Lower leg skin (tissue), 4 donors: ENCODE data around the gene PPP1R1B. TPM values are rescaled to one million over a fixed set of nuclear protein-coding genes. Genes with fewer than 3 reads are reported as not detected.

Experiments used
- DNase-seq, 2 donors: peaks; one replicate each; pipeline ENCODE4 v3.0.0-alpha.2; 2019; ENCODE audit warnings: low spot score in 2 of 2
- H3K4me3 ChIP-seq: fragments of 200-600 bp; sonication (generic); 2 replicates; pipeline ENCODE4 v1.5.1; 2017; ENCODE audit warnings: mild to moderate bottlenecking, low read depth; ENCODE audit not compliant: poor library complexity, severe bottlenecking
- POLR2A ChIP-seq, 2 donors: fragments of 450-650 bp; IDR thresholded peaks; one replicate each; pipeline ENCODE4 v1.6.1; 2016 to 2017; ENCODE audit warnings: antibody characterized with exemption in 2 of 2, mild to moderate bottlenecking in 1 of 2, moderate library complexity in 1 of 2
- WGBS, 2 donors: methylation state at CpG; one replicate each; pipeline ENCODE4 v1.1.5; 2018; 5-methylcytosine and 5-hydroxymethylcytosine counted together
- intact Hi-C: fragments of 100-400 bp; cut with DNase I; formaldehyde crosslinking; loops from one replicate; pipeline ENCODE4 v1.15.0; 2023; ENCODE audit warnings: low total_unique reads
- total RNA-seq, 4 donors: library from RNA; depleted of rRNA; stranded (reverse); fragments of >200 nt; gene quantifications; one replicate each; pipeline ENCODE4 v1.1.0, GENCODE V29; 2016
- TF ChIP-seq, protein P1 (sequence below), 3 donors: fragments of 450-650 bp; IDR thresholded peaks; one replicate each; pipeline ENCODE4 v1.5.1; 2016; ENCODE audit warnings: antibody characterized with exemption in 3 of 3, mild to moderate bottlenecking in 3 of 3, moderate library complexity in 2 of 3

PPP1R1B gene
- total RNA-seq, 4 donors from 2014 or later, result 18.5 to 102 (median 51.8) TPM

DNA sequence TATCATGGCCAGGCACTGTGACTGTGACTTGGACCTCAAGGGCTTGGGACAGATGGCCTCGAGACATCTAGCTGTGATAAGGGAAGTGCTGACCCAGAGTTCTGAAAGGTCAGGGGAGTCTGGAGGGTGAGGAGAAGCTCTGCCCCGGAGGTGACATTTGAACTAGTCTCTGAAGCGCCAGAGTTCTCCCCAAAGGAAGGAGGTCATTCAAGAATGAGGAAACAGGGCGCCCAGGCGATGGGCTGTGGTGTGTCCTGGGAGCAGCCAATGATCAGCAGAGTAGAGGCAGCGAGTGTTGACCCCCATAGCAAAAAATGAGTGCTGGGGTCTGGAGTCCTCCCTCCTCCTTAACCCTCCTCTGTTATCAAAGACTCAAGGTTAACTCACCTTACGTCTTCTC, 15.1 kb downstream of the PPP1R1B start:
- no peak for DNase-seq
- no peak for TF ChIP-seq POLR2A (IDR thresholded peaks at IDR 0.05)
- TF ChIP-seq, protein P1, sequence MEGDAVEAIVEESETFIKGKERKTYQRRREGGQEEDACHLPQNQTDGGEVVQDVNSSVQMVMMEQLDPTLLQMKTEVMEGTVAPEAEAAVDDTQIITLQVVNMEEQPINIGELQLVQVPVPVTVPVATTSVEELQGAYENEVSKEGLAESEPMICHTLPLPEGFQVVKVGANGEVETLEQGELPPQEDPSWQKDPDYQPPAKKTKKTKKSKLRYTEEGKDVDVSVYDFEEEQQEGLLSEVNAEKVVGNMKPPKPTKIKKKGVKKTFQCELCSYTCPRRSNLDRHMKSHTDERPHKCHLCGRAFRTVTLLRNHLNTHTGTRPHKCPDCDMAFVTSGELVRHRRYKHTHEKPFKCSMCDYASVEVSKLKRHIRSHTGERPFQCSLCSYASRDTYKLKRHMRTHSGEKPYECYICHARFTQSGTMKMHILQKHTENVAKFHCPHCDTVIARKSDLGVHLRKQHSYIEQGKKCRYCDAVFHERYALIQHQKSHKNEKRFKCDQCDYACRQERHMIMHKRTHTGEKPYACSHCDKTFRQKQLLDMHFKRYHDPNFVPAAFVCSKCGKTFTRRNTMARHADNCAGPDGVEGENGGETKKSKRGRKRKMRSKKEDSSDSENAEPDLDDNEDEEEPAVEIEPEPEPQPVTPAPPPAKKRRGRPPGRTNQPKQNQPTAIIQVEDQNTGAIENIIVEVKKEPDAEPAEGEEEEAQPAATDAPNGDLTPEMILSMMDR (IDR thresholded peaks at IDR 0.05), result no peak
- WGBS, 2 donors, result 72 to 74% methylated on average over 7 of the region's 7 CpGs
- H3K4me3 ChIP-seq, result no peak overlapping the region
- intact Hi-C loops, result no loop called here

DNA sequence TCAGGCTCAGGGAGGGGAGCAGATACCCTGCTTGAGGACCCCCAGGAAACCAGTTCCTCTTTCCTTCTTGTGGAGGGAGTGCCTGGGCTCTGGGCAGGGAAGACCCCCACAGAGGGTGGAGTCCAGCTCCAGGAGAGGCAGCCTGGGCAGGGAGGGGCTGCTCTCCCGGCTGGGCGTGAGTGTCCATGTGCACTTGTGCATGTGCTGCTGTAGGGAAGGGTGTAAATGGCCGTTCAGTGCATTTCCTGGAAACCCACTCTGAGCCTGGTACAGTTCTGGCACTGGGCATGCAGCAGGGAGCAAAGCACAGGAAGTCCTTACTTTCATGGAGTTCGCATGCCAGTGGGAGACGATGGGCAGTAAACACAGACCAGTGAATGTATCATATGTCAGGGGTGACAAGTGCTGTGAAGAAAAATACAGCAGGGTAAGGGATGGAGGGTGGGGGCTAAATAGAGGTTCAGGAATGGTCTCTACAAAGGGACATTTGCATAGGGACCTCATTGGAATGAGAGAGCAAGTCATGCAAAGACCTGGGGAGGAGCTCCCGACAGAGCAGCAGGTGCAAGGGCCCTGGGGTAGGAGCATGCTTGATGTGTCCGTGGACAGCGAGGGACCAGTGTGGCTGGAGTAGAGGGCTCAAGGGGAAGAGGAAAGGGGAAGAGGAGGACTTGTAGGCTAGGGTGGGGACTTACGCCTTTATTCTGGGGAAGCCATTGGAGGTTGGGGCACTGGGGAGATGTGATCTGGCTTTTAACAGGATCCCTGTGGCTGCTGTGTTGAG, 15.7 kb downstream of the PPP1R1B start:
- no peak overlapping the region for H3K4me3 ChIP-seq
- TF ChIP-seq POLR2A (IDR thresholded peaks at IDR 0.05), result no peak
- TF ChIP-seq, protein P1 (IDR thresholded peaks at IDR 0.05), result no peak
- DNase-seq, result no peak
- intact Hi-C loops, result no loop called here
- 79 to 84% methylated on average over 9 of the region's 9 CpGs for WGBS, 2 donors

DNA sequence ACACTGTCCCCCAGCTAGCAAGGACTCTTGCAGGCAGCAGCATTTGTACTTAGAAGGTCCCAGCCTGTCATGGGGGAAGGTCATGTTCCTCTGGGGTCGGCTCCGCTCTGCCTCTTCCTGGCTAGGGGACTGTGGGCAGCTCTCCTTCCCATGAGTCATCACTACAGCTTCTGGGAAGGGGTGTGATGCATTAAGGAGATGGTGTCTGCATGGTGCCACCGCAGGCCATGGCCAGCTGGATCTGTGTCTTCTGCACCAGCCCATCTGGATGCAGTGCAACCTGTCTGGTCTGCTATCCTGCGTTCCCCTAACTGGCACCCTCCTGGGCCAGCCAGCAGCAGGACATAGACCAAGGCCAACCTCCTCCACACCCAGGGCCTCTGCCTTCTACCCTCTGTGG, 16.5 kb downstream of the PPP1R1B start:
- DNase-seq, result no peak
- no peak overlapping the region for H3K4me3 ChIP-seq
- intact Hi-C loops, result no loop called here
- 30 to 43% methylated on average over 4 of the region's 4 CpGs for WGBS, 2 donors
- TF ChIP-seq POLR2A (IDR thresholded peaks at IDR 0.05), result no peak
- TF ChIP-seq, protein P1 (IDR thresholded peaks at IDR 0.05), result no peak

DNA sequence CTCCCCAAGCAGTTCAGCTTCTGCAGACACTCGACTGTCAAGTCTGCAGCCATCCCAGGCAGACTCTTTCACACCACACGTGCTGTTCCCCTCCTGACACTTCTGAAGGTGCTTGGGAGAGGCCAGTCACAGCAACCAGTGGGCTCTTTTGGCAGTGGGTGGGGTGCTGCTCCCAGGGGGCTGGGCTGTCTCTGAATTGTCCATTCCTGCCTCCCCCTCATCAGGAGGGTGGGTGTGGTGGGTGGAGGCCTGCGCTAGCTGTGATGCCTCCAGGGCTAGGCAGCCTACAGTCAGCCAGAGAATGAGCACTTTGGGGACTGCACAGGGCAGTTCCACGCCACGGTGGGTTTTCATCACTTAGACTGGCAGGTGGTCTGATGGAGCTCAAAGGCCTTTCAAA, 20.5 kb downstream of the PPP1R1B start:
- no peak overlapping the region for H3K4me3 ChIP-seq
- 54 to 68% methylated on average over 4 to 5 of the region's 5 CpGs for WGBS, 2 donors
- TF ChIP-seq, protein P1 (IDR thresholded peaks at IDR 0.05), result no peak
- TF ChIP-seq POLR2A (IDR thresholded peaks at IDR 0.05), result no peak
- DNase-seq, result no peak
- intact Hi-C loops, result no loop called here

DNA sequence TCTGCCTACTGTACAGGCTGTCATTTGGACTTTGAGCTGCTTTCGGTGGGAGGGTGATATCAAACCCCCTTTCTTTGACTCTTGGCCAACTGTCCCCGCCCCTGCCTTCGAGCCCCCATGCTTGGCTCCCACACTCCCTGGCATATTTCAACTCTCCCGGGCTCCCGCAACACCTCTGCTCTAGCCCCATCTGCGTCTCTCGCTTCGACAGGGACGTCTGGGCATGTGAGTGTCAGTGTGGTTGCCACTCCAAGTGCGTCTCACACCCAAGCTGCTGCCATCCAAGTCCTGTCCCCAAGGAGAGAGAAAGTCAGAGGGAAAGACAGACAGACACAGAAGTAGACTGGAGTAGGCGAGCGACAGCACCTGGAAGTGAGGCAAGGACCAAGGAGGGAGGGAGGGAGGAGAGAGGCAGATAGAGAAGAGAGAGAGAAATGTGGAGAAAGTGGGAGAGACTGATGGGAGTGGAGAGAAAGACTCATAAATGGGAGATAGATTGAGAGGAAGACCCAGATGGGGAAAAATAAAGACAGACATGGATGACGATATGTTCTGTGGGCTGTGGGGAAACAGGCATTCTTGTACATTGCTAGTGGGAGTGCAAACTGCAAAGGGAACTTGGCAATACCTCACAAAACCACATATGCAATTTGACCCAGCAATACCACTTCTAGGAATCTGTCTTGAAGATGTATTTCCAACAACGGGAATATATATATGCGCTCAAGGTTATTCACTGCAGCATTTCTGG, 22.0 kb downstream of the PPP1R1B start:
- intact Hi-C loops, result no loop called here
- TF ChIP-seq POLR2A (IDR thresholded peaks at IDR 0.05), result no peak
- TF ChIP-seq, protein P1 (IDR thresholded peaks at IDR 0.05), result no peak
- 78% methylated on average over 15 of the region's 15 CpGs for WGBS, 2 donors
- H3K4me3 ChIP-seq, result no peak overlapping the region
- no peak for DNase-seq
